H1 (cell line): Measurements from ENCODE around the gene TXNL4A. TPM values are rescaled to one million over a fixed set of nuclear protein-coding genes. Genes with fewer than 3 reads are reported as not detected.

Source experiments
- E2F6 ChIP-seq: IDR thresholded peaks from 2 replicates; pipeline ENCODE4 v1.6.1; 2012; ENCODE audit warnings: inconsistent platforms
- FOSL1 ChIP-seq: IDR thresholded peaks from 2 replicates; pipeline ENCODE4 v1.6.1; 2011; ENCODE audit warnings: mild to moderate bottlenecking, low read depth, low read length, moderate library complexity; ENCODE audit not compliant: insufficient read depth
- polyA plus RNA-seq, 7 experiments: library from polyadenylated mRNA; depleted of rRNA in 3 of 7; stranded (reverse) in 5 of 7; unstranded in 2 of 7; fragments of >200 nt in 5 of 7; fragments of 200-250 nt in 2 of 7; gene quantifications; 1 replicate in 5 of 7; 2 replicates in 1 of 7; 4 replicates in 1 of 7; pipeline versions ENCODE4 v1.2.1 to v1.2.3, GENCODE V29; 2011 to 2013; ENCODE audit warnings: missing spikeins in 2 of 7, mixed read lengths in 2 of 7
- total RNA-seq: library from RNA; stranded (reverse); fragmentation: NEBNext Ultra II Directional; extraction: Animal tissue kit (Norgen Biotek cat#: 25700); gene quantifications from 2 replicates; pipeline ENCODE4 v1.2.1, GENCODE V29; 2021

TXNL4A gene
- total and polyA plus RNA-seq, 2 of the 8 experiments (the other 6 are each of a cell fraction or from before 2014, with no cell fraction given), result 169 to 181 TPM

GRCh38 chr18:79988071-79988450 lies 302 bp downstream of the TXNL4A start (continued):
- TF ChIP-seq FOSL1 (no peak), E2F6 (peak; percentile 91)
